Vagina (tissue), 2 donors: ENCODE results near the gene QSOX1.

Experiments
- CTCF ChIP-seq, 3 experiments: fragments of 450-650 bp in 2 of 3; fragments of 200-600 bp in 1 of 3; sonication (generic) in 1 of 3; IDR thresholded peaks; one replicate each; pipeline ENCODE4 v1.5.1; 2017 to 2019; ENCODE audit warnings: antibody characterized with exemption in 3 of 3, mild to moderate bottlenecking in 2 of 3, moderate library complexity in 2 of 3
- POLR2A ChIP-seq, 2 donors: fragments of 450-650 bp; IDR thresholded peaks; one replicate each; pipeline ENCODE4 v1.6.1; 2017; ENCODE audit warnings: antibody characterized with exemption in 2 of 2, mild to moderate bottlenecking in 2 of 2, moderate library complexity in 2 of 2
- POLR2AphosphoS5 ChIP-seq, 2 donors: sonication (generic); formaldehyde crosslinking; IDR thresholded peaks; one replicate each; pipeline ENCODE4 v1.9.0; 2017; ENCODE audit warnings: antibody characterized with exemption in 2 of 2, mild to moderate bottlenecking in 2 of 2, low read depth in 1 of 2; ENCODE audit not compliant: insufficient read depth in 1 of 2

- no peak for TF ChIP-seq CTCF (IDR thresholded peaks at IDR 0.05)
- no peak for TF ChIP-seq POLR2AphosphoS5 (IDR thresholded peaks at IDR 0.05; ENCODE audit: insufficient read depth in 1 of 2, low read depth in 1 of 2)
- no peak for TF ChIP-seq POLR2A (IDR thresholded peaks at IDR 0.05)
These were observed 30.6 kb downstream of the QSOX1 start for GRCh38 chr1:180185281-180185680.
